HAP-1 (cell line): ENCODE results near the gene PCNT.

Experiments used
- DNase-seq, 2 experiments: peaks; one replicate each; pipeline ENCODE4 v3.0.0-alpha.2; 2016 to 2020; ENCODE audit warnings: low spot score in 2 of 2
- H3K27me3 ChIP-seq: fragments of 250-450 bp; sonication (Bioruptor Pico); 2 replicates; pipeline ENCODE4 v1.5.1; 2020; ENCODE audit warnings: low read depth, mild to moderate bottlenecking, moderate library complexity
- H3K36me3 ChIP-seq: fragments of 250-450 bp; sonication (Bioruptor Pico); replicated peaks from 2 replicates; pipeline ENCODE4 v1.5.1; 2020; ENCODE audit warnings: mild to moderate bottlenecking
- H3K4me1 ChIP-seq: fragments of 250-450 bp; sonication (Bioruptor Pico); 2 replicates; pipeline ENCODE4 v1.5.1; 2020; ENCODE audit warnings: mild to moderate bottlenecking
- H3K4me3 ChIP-seq: fragments of 250-450 bp; sonication (Bioruptor Pico); 2 replicates; pipeline ENCODE4 v1.5.1; 2020; ENCODE audit warnings: mild to moderate bottlenecking, moderate library complexity
- H3K9me3 ChIP-seq: fragments of 250-450 bp; sonication (Bioruptor Pico); 2 replicates; pipeline ENCODE4 v1.5.1; 2020; ENCODE audit warnings: mild to moderate bottlenecking, moderate library complexity
- in situ Hi-C: fragments of 300-500 bp; cut with MboI; formaldehyde crosslinking; loops from 3 replicates; pipeline ENCODE4 v1.14.3; 2020; ENCODE audit warnings: low sequenced_read_pairs, inconsistent platforms, mixed read lengths

The PCNT gene

GRCh38 chr21:46493828-46494227, 169.9 kb downstream of the PCNT start:
- Histone ChIP-seq H3K27me3 (no peaks in the 10 kb centered on the region), H3K9me3 (no peaks in the 10 kb centered on the region), H3K36me3 (peaks cover 18% of the 10 kb centered on the region), H3K4me1 (no peaks in the 10 kb centered on the region), H3K4me3 (no peak overlapping the region)
- DNase-seq: no peak
- in situ Hi-C loops: no loop called here
